Measurements from ENCODE around the gene ZNF879.

Gene ZNF879

DNA sequence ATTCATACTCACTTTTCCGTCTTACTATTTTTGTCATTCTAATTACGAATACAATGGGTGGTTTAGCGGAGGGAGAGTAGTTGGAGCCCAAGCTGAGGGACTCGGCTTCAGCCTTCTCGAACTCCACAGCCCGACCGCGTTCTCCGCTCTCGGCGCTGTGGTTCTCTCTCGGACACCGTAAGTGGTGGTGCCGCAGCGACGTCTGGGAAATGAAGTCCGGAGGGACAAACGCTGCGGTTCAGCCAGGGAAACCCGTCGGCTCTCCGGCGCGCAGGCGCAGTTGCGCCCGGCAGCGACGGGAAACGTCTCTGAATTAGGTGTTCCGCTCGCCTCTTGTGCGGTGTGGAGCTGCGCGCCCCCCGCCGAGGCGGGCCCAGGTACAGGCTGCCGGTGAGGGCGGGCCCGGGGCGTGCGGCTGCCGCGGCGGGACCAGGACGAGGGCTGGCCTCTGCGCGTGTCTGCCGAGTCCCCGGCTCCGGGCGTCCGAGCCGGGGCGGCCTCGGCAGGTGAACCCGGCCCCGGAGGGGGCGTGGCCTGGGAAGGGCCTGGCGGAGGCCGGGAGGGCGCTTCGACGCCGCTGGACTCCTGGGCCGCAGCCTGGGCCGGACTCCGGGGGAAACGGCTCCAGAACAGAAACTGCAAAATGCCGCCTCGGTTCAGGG, at the start of gene ZNF879:
TSS of gene ZNF879 (plus strand) at position 277 of the 662 bp plus-strand sequence. CDS start 1,201 bp downstream, outside the sequence.
- DNase-seq: peak; percentile 95

DNA sequence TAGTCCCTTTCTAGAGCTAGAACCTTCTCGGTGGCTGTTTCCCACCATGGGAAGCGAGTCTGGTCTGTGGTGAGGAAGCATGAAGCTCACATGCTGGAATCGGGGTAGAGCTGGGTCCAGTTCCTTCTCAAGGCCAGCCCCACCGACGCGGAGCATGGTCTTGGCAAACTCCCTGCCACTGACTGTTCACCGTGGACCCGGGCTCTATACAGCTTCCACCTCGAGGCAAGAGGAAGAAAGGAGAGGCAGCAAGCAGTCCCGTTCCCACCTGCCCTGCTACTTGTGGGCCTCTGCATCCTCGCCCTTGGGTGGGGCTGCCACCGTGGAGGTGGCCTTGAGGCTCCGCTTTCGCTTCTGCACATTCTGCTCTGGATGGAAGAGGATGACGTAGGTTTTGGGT, 42.2 kb upstream of the ZNF879 start:
- no peak for DNase-seq

DNA sequence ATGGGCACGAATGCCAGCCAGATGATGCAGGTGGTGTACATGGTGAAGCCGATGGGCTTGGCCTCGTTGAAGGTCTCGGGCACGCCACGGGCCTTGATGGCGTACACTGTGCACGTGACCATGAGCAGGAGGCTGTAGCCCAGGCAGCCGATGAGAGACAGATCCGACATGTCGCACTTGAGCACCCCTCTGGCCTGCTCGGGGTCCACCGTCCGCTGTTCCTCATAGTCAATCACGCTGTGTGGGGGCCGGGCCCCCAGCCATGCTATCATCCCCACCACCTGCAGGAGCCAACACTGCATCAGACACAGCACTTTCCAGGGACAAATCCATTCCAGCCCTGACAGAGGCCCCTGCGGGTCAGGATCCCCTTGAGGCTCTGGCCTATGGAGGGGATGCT, 40.7 kb upstream of the ZNF879 start:
- no peak for DNase-seq

DNA sequence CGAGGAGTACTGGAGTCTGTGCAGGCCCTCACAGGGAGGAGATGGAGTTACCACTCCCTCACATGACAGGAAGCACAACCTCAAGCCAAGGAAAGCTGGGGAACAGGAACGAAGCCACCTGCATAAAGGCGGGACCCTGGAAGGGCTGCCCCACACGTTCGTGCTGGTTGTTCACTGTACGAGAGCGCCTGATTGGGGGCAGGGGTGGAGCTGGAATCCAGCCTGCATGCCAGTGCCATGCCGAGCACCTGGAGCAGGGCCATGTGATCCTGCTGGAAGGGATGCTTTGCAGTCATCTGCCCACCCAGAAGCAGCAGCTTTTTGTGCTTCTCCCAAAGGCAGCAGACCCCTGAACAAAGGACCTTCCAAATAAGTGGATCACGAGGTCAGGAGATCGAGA, 39.9 kb upstream of the ZNF879 start:
- DNase-seq: no peak

DNA sequence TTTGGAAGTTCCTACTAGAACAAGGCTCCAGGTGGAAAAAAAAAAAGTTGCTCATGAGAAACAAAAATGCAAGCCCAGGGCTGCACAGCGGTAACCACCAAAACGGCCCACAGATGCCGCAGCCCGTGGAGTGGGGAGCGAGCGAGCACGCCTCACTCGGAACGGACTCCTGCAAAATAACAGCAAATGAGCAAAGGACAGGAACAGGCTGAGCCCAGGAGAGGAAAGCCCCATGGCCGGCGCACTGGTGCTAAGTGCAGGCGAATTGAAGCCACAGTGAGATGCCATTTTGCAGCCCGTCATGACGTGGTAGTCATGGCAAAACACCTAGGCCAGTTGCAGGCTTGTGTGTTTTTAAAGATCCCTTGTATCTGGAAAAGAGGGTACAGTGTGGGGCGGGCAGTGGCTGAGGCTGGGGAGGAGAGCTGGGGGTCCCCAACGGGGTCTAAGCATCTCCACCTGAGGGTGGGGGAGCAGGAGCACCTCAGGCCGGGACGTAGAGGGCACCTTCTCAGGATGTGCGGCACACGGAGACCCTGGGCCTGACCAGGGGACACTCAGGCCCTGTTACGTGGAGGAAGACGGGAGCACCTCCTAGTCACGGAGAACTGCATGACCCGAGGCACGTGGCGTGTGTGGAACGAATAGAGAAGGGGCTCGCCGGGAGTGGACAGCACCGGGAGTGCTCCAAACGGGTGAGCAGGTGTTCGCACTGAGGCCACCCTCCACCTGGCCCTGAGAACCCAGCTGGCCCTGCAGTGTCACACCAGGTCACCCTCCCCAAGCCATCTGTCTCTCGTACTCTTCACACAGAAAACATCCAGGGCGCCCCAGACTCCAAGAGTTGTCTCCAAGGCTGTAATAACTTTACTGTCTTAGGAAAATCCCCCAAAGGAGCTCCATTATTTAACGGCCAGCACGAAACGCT, 39.2 kb upstream of the ZNF879 start:
- DNase-seq: no peak

DNA sequence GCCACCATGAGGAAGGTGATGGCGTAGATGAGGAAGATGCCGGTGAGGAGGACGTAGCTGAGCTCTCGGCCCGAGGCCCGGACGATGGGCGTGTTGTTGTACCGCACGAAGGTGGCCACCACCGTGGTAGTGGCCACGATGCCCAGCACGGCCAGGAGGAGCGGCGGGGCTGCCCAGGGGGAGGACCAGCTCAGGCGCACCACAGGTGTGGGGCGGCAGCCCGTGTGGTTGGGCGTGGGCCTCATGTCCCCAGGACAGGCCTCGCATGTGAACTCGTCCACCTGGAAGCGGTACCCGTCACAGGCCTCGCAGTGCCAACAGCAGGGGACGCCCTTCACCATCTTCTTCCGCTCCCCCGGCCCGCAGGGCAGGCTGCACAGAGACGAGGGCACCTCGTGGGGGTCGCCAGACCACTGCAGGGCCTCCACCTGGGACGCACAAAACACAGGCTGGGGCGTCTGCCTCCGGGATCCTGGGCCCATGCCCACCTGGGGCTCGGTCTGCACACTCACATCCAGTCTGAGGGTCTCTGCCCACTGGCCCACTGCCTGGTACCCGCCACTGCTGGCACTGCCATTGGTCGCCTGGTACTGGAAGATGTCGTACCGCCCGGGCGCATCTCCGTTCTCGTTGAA, 37.2 kb upstream of the ZNF879 start:
- DNase-seq: no peak

DNA sequence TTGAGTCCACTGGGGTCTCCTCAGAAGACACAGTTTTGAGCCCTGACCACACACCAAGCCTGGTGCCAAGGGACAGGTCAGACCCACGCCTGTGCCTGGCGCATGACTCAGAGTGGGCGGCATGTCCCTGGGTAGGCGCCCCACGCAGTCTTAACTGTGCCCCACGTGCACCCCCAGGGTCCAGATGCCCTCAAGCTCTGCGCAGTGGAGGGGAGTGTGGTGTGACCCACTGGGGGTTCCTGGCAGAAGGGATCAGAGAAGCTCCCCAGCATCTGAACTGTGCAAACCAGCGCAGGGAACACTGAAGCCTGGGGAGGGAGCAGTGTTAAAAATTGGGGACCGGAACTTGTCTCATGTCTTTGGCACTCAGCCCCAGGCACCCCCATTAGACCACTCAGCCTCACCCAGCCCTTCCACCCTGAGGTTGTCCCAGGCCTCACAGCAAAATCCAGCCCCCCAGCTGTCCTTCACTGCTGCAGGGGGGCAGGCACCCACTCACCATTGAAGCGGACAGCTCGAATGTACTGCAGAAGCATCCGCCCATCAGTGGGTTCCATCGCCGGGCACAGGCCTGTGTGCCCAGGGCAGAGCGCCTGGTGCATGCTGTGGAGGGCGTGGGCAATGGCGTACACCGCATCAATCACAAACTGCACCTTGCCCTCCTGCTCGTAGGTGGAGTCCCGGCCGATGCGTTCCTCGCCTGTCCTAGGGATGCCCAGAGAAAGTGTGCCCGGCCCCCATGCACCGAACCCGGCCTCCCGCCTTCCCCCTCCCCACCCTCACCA, 35.0 kb upstream of the ZNF879 start:
- DNase-seq: no peak

DNA sequence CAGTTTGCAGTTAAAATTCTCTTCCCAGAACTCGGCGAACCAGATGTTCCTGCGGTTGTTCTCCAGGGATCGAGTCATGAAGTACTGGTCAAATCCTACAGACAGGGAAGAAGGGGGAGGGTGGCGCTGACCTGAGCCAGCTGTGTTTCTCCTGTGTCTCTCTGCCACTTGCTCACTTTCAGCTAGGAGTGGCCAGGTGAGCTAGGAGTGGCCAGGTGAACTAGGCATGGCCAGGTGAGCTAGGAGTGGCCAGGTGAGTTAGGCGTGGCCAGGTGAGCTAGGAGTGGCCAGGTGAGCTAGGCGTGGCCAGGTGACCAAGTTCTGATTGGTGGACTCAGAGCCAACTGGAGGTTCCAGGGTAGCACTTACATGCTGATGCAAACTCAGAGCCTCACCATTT, 34.3 kb upstream of the ZNF879 start:
- no peak for DNase-seq

DNA sequence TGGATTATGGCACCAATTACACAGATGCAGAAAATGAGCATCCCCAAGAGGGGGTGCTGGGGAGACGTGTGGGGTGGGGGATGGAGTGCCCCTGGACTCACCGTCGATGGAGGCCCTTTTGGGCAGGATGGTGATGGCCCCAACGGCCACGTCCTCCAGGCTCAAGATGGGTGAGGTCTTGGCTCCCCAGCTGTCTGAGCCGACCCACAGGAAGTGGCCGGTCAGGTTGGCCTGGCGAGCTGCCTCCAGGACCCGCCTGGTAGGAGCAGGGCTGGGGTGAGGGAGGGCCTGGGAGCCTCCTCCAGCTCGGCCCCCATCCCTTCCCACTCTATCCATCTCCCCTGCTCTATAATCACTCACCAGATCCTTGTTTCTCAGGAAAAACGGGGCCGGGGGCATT, 33.1 kb upstream of the ZNF879 start:
- DNase-seq: no peak

DNA sequence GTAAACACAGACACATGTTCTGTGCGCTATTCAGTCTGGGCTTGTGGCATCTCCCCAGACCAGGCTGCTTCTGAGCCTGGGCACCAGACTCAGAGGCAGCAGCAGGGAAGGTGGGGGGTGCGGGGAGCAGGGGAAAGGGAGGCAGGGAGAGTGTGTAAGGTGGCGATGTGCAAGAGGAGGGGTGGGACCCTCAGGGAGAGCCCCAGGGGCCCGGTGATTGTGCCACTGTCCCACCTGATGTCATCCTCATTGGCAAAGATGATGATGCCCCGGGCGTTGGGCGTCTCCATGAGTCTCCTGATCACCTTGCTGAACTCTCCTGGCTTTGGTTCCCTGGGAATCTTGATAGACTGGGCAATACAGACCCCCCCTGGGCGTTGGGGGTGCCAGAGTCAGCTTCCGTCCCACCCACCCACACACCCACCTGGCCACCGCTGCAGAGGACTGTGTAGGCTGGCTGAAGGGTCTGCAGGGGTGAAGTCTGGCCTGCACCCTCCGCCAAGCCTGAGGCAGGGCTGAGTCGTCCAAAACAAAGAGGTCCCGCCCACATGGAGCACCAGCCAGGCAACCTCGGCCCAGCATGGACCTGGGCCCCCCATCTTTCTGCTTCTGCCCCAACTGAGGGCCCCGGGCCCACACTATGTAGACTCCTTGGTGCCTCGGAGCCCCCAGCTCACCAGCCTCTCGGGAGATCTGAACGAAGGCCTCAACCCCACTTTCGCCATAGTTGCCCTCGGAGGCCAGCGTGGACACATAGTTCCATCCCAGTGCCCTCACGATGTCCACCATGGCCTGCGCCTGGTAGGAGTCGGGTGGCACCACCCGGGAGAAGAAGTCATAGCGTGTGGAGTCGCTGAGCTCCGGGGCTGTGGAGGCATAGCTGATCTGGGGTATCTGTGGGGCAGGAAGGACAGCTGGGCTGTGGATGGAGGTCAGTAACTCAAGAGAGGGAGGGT, 32.1 kb upstream of the ZNF879 start:
- DNase-seq: no peak

DNA sequence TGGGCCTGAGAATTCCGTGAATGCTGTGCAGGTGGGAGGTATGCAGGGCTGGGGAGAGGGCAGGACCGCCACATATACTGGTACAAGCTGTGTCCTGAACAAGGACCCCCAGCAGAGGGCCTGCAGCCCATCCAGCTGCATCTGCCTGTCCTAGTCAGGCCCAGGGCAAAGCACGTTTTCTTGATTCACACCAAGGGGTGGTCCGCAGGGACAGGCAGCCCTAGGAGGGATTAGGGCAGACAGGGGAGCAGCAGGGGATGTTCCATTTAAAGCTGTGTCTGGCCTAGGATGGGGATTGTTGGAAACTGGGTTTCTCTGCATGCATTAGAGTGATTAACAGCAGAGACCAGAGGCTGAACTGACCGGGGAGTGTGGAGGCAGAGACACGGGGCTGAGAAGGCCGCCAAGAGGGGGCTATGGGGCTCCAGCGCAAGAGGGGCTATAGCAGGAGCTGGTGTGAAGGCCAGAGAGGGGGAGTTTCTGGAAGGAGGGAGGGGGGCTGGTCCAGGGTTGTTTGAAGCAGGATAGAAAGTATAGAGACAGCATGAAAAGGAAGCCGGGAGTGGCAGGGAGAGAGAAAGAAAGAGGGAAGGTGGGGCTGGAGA, 31.2 kb upstream of the ZNF879 start:
- no peak for DNase-seq

DNA sequence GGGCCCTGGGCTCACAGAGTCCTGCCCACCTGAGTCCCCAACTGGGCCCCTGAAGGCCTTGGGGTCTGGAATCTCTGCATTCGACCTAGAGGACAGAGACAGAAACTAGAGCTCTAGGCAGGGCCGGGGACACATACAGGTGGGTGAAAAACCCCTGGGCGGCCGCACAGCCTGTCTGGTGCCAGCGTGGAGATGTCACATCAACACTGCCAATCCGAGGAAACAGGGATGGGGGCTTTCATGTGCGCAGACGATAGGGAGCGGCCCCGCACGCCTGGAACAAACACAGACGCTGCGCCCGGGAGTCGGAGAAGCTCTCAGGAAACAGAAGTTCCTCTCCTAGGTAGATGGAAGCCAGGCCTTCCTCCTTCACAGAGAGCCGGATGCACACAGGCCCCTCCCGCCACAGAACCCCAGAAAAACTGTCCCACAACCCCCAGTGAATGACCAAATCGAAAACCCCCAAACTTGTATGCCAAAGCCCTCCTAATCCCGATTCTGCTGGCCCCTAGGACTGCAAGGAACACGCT, 30.3 kb upstream of the ZNF879 start:
- DNase-seq: no peak

DNA sequence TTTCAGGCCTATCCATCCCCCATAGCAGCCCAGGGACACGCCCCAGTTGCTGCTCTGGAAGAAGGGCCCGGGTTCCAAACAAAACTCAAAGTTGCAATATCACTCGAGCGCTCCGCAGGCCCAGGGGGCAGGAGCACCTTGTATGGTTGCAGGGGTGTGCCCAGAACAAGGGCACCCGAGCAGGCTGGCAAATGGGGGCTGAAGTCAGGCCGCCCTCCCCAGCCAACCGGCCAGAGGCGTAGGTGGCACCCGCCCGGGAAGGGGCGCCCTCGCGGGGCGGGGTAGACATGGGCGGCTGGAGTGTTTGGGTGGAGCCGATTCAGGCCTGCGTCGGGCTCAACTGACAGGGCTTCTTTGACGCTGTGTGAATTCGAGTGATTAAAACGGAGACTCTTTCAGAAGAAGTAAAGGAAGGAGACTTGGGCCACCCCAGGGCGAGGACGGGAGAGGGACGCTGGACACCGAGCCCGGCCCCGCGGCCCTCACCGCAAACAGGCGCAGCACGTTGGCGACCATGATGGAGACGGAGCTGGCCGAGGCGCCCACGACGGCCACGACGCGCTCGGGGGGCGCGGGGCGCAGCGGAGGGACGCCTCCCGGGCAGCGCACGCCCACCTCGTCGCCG, 29.5 kb upstream of the ZNF879 start:
- DNase-seq: no peak

DNA sequence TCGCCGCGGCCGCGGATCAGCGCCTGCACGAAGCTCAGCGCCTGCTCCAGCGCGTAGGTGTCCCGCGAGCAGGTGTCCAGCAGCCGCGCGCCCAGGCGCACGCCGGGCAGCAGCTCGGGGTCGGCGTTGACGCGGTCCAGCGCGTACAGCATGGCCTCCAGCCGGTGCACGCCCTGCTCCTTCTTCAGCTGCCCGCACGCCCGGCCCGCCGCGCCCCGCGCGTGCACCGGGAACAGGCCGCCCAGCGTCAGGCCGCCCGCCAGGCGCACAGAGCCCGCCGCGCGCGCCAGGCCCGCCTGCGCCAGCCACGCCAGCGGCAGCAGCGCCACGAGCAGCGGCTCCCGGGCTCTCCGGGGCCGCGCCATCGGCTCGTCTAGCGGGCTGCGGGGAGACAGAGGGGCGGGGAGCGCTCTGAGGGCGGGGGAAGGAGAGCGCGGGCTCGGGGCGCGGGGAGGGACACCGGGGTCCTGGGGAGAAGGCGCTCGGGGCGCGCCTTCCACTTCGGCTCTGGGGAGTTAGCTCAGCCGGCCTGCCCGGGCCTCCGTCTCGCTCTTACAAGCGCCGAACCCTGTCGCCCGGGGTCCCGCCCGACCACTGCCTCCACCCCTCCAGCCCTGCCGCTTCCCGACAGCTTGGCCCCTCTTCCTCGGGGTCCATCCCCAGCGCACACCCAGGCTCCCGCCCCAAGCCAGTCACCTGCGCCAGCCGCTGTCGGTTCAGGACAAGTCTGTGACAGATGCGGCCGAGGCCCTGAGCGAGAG, 28.8 kb upstream of the ZNF879 start, which contains the start of gene GRM6:
TSS of gene GRM6 (minus strand) at position 741 of the 761 bp plus-strand sequence. CDS start at position 365, 376 bp downstream.
- no peak for DNase-seq

DNA sequence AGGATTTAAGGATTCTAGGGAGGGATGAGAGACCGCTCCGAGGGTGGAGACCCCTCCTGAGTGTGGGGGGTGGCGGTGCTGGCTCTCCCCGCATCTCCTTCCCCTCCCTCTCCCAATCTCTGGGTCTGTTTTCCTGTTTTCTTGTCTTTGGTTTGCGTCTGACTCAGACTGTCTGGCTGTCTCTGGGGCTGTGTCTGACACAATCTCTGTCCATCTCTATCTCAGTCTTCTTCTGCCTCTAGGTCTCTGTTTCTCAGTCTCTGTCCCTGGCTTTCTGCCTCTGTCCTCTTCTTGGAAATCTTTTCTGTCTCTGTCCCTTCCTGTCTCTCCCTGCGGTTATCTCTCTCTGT, 28.3 kb upstream of the ZNF879 start:
- DNase-seq: no peak

DNA sequence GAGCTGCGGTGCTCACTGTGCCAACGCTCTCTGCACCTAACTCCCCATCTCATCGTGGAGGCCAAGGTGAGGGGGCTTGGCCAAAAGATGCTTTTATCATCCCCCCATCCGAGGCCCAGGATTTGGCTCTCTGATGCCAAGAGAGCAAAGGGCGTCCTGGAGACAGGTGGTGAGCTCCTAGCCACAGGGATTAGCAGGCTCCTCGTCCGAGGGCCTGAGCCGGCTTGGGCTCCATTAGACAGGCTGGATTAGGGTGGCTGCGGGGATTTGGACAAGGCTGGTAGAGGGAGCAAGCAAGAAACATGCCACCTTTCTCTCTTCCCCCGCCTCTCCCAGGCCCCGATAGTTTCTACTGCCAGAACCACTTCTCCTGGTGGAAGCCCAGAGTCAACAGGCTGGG, 27.4 kb upstream of the ZNF879 start:
- DNase-seq: no peak

DNA sequence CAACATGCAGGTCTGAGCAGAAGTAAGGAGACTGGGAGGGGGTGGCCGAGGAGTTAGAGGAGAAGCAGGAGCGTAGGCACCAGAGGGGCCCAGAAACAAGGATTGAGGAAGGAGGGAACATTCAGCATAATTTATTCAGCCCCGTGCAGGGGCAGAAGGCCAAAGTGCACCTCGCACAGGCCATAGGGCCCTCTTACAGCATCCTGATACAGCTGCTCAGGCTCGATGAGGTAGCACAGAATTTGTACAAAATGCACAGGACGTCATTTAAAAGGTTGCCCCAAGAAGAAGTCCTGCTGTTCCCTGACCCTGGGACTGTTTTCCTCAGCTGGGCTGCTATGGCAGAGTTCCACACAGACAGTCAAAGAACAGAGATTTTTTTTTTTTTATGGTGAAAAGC, 26.4 kb upstream of the ZNF879 start:
- no peak for DNase-seq

DNA sequence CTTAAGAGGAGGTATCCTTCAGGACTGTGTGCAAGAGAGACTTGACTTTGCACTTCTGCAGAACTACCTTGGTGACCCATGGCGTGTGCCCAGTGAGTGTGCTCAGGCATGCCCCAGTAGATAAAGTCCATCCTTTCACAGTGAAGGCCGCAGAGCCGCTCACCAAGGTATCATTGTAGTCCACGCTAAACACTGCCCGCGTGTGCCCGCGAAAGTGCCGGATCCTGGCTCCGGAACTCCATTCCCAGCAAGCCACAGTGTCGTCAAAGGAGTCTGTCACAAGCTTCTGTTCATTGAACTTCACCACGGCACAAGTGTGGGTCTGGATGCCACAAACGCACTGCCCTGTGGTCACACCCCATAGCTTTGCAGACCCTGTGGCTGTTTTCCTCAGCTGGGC, 25.2 kb upstream of the ZNF879 start:
- DNase-seq: no peak

DNA sequence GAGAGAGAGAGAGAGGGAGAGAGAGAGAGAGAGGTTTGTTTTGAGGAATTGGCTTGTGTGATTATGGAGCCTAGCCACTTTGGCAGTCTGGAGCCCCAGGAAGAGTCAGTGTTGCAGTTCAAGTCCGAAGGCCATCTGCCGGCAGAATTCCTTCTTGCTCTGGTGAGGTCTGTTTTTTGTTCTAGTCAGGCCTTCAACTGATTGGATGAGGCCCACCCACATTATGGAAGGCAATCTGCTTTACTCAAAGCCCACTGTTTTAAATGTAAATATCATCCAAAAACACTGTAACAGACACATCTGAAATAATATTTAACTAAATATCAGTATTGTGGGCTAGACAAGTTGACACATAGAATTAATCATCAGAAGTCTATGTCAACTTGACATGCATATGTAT, 17.0 kb upstream of the ZNF879 start:
- DNase-seq: no peak

DNA sequence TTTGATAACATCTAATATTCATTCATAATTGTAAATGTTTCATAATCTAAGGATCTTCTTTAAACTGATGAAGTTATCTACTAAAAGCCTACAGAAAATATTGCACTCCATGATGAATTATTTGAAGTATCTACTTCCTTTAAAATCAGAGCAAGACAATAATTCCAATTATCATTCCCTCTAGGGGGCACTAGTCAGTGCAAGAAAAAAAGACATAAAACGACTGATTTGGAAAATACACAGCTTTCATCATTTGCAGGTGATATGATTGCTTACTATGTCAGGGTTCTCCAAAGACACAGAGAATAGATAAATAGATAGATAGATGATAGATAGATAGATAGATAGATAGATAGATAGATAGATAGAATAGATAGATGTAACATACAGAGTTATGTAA, 14.9 kb upstream of the ZNF879 start:
- DNase-seq: no peak

Measured in CD4-positive, alpha-beta T cell treated with Interferon gamma for 1 hour (primary cell).